HG02973 (cell line): ENCODE results near the gene METTL4.
"Not testable (repeated sequence)": the region's sequence is repeated elsewhere in the genome, so short reads cannot be mapped to it uniquely, and the experiment has no call there.

Experiments used
- ATAC-seq: cut with Tn5 transposase; IDR thresholded peaks from one replicate; pipeline ENCODE4 v1.9.1; 2021; ENCODE audit warnings: moderate library complexity; ENCODE audit not compliant: unreplicated experiment

The METTL4 gene

DNA sequence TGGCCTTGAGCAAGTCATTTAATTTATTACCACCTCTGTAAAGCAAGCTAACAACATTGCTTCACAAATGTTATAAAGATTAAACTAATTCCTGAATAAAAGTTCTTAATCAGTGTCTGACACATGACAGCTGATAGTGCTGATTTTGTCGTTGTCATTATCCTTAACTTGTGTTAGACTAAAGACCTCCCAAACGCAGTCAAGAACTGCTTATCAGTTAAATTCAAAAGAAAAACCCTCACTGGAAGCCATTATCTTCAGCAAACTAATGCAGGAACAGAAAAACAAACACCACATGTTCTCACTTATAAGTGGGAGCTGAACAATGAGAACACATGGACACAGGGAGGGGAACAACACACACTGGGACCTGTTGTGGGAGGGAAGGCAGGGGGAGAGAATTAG, 46.5 kb downstream of the METTL4 start:
- not testable (repeated sequence) for ATAC-seq

DNA sequence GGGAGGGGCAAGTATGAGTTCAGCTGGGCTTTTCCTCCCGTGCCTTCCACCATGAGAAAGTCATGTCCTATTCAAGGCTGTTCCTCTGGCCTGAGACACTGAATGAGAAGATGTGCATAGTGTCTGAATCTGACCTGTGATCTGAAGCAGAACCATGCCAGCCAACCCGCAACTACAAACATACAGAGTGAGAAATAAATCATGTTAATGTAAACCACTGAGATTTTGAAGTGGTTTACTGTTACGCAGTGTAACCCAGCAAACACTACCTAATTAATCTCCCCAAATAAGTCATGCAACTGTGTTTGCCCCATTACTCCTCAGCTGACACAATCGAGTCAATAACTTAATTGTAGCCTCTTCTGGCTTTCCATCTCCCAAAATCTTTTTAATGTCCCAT, 49.2 kb downstream of the METTL4 start:
- ATAC-seq, result no peak

DNA sequence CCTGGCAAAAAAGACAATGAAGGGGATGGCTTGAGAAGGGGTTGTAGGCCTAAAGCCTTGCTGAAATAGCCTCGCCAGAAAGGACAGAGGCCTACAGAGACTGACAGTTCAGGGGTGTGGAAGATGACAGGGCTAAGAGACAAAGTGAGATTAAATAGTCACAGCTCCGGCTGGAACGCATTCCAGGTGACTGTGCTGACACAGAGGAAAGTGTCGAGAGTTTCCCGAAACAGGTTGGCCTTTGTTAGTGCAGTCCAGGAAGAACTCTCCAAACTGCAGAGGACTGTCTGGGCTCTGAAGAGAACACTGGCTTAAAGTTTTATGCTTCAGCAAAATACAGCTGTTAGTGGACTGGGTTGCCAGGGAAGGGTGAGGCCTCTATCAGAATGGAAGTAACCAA, 52.8 kb downstream of the METTL4 start:
- no peak for ATAC-seq

DNA sequence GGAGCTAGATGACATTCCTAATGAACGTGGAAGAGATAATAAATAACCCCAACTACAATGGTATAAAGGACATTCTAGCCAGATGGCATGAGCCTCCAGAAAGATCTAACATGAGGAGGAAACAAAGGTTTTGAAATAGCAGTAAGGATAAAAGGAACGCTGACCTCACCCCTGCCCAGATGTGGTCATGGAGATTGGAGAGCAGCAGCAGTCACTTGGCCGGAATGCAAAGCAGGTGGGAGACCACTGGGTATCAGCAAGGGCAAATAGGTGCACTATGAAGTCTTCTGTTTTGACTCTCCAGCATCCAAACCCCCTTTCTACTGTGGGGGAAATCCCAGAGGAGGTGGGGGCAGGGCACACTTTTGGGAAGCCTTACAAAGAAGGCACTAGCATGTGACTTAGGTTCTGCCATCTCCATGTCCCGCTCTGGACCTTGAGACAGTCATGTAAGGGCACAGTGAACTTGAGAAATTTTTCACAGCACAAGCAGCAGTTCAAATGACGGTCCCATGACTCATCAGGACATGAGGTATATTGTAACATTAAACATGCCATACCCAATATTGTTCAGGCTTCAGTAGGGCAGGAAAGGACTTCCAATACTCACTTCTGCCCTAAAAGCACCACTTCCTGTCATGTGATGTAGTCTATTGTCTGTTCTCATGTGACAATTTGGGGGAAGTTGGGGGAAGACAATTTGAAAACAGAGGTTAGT, 55.2 kb downstream of the METTL4 start:
- ATAC-seq, result no peak

DNA sequence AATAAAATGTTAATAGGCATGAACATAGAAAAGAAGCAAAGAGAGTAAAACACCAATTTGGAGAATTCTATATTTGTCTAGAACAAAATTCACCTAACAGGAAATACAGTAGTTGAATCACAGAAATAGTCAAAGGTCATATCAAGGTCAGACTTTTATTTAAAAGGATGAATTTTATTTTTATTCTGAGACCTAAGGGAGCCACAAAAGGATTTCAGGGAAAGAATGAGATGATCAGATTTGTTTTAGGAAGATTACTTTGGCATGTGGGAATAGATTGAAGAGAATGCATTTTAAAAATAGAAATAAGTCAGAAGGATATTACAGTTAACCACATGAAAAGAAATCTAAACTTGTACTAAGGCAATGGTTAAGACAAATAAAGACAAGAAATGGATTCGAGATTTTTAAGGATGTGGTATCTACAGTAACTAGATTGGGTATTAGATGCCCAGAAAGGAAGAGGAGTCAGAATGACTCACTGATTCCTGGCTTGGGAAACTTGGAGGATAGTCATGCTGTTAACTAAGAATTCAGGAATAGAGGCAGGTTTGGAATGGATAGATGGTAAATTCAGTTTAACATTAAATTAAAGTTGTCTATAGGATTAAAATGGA, 56.0 kb downstream of the METTL4 start:
- no peak for ATAC-seq

DNA sequence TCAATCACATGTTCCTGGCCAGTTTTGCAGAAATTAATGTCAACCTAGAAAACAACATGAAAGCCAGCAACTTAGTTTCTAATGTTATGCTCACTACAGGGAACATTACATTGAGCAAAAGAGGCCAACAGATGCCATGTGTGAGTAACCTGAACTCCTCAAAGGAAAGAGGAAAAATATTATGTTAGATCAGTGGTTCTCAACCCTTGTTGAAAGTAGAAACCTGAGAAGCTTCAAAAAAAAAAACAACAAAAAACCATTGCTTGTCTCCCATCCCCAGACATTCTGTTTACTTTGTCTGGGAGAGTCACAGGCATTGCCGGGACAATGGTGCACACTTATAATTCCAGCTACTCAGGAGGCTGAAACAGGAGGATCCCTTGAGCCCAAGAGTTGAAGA, 57.7 kb downstream of the METTL4 start:
- no peak for ATAC-seq

DNA sequence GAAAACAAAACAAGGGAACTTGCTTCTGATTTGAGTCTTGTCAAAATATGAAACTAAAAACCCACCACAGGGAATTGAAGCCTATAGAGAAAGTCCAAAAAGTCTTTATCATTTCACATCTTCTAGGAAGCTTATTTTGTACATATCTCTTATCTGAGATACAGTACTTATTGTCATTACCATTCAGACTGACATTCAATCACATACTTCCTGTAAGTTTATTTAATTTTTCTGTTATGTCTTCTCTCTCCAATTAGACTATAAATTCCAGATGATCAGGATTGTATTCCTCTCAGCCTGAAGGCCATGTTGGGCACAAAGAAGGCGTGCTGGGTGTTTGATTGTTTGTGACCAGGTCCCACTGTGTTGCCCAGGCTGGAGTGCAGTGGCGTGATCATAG, 59.2 kb downstream of the METTL4 start:
- ATAC-seq, result no peak

DNA sequence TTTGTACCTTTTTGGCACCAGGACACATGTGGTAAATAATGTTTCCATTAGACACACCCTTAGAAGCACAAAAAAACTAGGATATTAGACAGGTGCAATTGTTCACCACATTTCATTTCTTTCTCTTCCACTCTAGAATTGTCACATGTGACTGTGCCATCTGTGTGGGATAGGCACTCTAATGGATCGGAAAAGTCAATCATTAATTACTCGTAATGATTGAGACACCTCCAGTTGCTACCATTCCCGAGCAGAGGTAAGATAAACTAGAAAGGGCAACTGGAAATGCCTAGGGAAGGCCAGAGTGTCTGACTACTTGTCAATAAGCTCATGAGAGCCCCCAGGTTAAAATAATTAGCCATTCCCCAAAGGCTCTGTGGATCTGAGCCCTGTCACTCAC, 59.9 kb downstream of the METTL4 start:
- ATAC-seq, result no peak

DNA sequence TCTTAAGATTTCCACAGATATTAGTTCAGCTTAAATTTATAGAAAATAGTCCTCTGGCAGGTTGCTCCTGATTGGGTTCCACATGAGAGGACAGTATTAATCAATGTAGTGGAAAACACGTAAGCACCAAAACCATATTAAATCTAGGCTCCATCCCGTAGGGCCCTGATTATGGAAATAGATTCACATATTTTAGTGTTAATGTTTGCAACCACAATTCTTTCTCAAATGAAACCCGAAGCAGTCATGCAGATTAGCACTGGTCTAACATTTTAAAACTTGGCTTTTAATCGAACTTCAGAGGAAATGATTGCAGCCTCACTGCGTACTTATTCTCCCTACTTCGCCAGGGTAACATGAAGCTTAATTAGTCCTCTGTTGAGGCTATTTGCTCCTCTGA, 60.9 kb downstream of the METTL4 start:
- ATAC-seq, result no peak

DNA sequence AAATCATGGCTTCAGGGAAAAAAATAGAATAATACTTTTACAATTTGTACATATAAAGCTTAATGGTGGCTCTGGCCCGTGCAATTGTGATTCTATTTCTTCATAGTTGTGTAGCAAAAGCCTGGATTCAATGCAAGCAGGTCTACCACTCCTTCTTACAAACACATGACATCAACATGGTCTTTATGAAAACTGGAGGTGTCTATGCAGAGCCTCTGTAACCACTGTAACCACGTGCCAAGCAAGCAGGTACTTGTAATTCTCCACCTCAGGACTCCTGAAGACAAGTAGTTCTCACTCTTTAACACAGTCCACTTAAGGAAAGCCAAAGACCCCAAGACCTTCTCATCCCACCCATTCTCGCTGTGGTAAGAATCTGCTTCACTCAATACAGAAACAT, 62.6 kb downstream of the METTL4 start:
- no peak for ATAC-seq

DNA sequence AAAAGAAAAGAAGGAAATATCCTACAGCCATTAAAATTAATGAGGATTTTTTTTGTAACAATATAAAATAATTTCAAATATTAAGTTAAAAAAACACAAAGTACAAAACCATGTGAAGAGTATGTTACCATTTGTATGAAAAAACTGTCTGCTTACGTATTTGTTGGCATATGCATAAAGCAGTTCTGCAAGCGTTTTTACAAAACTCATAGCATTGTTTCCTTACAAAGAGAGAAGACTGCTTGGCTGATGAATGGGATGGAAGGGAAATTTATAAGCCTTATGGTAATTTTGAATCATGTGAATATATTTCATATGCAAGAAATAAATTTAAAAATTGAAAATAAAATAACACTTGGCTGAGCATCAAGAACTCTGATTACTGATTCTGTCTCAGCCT, 63.1 kb downstream of the METTL4 start:
- no peak for ATAC-seq

DNA sequence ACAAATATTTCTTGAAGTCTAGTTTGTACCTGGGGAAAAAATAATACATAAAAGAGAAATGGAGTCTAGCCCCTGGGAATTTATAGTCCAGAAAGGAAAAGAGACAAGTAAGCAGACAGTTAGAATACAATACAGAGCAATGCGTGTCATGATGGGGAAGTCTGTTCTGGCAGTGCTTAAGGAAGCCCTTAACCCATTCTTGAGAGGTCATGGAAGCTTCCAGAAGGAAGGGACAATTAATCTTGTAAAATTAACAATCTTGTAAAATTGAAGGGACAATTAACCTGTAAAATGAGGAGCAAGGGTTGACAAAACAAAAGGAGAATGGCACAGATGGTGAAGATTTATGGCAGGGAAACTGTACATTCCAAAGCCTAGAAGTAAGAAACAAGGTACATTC, 66.7 kb downstream of the METTL4 start:
- no peak for ATAC-seq

DNA sequence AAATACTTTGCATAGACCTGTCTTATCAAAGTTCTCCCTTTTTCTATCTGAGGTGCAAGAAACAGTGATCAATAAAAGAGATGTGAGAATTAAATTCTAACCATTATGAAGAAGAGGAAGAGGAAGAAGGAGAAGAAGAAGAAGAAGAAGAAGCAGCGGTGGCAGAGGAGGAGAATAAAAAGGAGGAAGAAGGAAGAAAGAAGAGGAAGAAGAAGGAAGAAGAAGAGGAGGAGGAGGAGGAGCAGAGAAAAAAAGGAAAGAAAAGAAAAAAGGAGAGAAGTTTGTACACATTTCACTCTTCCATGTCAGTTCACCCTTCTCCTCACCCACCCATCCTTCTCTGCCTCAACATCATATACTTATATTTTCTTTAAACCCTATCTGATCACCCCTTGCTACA, 68.4 kb downstream of the METTL4 start:
- ATAC-seq, result no peak

DNA sequence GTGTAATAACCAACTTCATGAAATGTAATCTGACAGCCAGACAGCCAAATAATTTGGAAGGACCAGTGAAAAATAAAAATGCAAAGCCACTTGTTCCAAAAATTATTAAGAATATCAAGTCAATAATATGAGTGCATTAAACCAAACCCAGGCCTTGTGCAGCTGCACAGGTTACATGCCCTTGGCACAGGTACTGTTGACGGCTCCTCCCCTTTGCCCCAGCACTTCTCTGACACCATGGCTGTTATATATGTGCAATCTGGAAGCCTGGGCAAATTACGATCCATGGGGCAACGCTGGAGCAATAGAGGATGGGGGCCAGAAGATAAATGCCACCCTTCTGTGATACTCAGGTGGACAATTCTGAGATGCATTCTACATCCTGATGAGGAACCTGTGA, 68.9 kb downstream of the METTL4 start:
- ATAC-seq, result no peak

DNA sequence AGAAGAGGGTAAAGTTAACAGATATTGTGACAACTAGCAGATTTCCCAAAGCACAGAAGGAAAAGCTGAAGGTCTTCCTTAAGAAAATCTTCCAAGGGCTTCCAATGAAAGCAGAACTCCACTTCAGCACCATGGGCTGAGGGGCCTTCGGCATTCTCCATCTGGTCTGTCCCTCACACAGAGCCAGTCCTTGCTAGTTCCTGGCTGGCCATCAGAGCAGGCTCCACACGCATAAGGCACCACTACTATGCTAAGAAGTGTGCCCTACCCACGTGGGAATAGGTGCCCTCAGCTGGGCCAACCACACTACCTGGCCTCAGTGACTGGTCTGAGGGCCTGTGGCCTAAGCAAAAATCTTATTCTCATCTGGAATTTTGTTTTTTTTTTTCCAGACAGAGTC, 73.5 kb downstream of the METTL4 start:
- no peak for ATAC-seq

DNA sequence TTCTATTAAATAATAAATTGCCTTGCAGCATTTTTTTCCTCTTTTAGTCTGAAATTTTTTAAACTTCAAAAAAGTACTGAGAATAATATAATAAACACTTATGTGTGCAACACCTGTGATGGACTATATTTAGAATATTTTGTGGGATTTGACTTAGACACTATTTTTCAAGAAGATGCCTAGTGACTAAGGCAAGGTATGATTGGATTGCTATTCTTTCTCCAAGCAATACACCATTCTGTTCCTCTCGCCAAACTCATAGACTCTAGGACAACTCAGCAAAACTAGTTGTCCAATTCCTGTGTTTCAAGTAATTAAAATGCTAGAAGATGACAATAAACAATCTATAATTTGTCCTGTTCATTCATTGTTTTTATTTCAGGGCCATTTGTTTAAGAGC, 75.9 kb downstream of the METTL4 start:
- no peak for ATAC-seq

DNA sequence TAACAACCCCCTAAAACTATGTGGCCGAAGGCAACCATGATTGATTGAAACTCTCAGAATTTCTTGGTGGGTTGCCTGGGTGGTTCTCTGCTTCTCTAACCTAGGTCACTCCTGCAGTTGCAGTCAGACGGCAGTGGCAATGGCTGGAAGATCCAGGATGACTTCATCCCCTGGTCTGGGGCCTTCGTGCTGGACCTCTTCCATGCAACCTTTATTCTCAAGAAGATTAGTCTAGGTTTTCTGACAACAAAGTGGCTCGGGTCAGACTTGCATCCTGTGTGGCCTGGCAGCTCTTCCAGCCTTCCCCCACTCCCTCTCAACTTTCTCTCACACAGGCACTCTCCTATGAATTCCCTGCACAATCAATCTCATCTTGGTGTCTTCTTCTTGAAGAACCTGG, 76.4 kb downstream of the METTL4 start:
- ATAC-seq, result no peak
